K562 (cell line): Measurements from ENCODE around the gene ITPR2. TPM values are rescaled to one million over a fixed set of nuclear protein-coding genes. Genes with fewer than 3 reads are reported as not detected.

Source experiments
- ATAC-seq: fragments of 200-7000 bp; cut with Tn5 transposase; 3 replicates; pipeline ENCODE4 v1.9.1; 2020; ENCODE audit warnings: moderate library complexity
- BruUV-seq: library from RNA; stranded (reverse); fragments of 400-500 nt; replicated peaks from 2 replicates; lab custom pipeline; 2021; lab: Mats Ljungman, UMichigan
- CTCF ChIA-PET: fragments of 300-600 bp; formaldehyde crosslinking; extraction: SDS; loops from one replicate; lab custom pipeline; 2021; ENCODE audit warnings: low intra/inter-chr PET ratio; lab: Yijun Ruan, JAX
- POLR2A ChIA-PET: fragments of 300-600, 350-650 bp; sonication (Branson Sonifier 250); formaldehyde crosslinking; extraction: SDS; loops from one replicate; lab custom pipeline; 2021; ENCODE audit warnings: antibody characterized with exemption, inconsistent platforms; lab: Yijun Ruan, JAX
- DNase-seq, 4 experiments: peaks; one replicate each; pipeline versions ENCODE4 v3.0.0 to v3.0.0-alpha.2; 2011 to 2018; ENCODE audit warnings: low spot score in 3 of 4, mixed read lengths in 3 of 4; ENCODE audit errors: extremely low read depth in 1 of 4
- FAIRE-seq: peaks from 2 replicates; lab custom pipeline; 2011; peaks lifted over from hg19 to GRCh38; lab: Jason Lieb, UNC
- H2AFZ ChIP-seq: 2 replicates; pipeline ENCODE4 v1.6.0; 2011; ENCODE audit warnings: low read depth, low read length, control low read depth, inconsistent platforms
- H3K27ac ChIP-seq: fragments of 200-600 bp; 3 replicates; pipeline ENCODE4 v1.8.0; 2011; ENCODE audit warnings: low read depth, mild to moderate bottlenecking, control low read depth, inconsistent platforms, low read length, moderate library complexity, mixed read lengths; ENCODE audit errors: extremely low read depth
- H3K27me3 ChIP-seq, 2 experiments: fragments of 300-600 bp in 1 of 2; 2 replicates in 1 of 2; 3 replicates in 1 of 2; pipeline versions ENCODE4 v1.6.0 to v1.8.0; 2011; ENCODE audit warnings: inconsistent platforms in 2 of 2, low read length in 2 of 2, mild to moderate bottlenecking in 1 of 2, mixed read lengths in 1 of 2, moderate library complexity in 1 of 2; ENCODE audit not compliant: control insufficient read depth in 2 of 2, insufficient read depth in 2 of 2
- H3K36me3 ChIP-seq: fragments of 300-600 bp; 3 replicates; pipeline ENCODE4 v1.8.0; 2011; ENCODE audit warnings: mild to moderate bottlenecking, low read length, inconsistent platforms; ENCODE audit not compliant: control insufficient read depth, insufficient read depth
- H3K4me1 ChIP-seq, 2 experiments: fragments of 200-600 bp in 1 of 2; replicated peaks in 1 of 2; 2 replicates in 1 of 2; 3 replicates in 1 of 2; pipeline versions ENCODE4 v1.5.1 to v1.8.0; 2011; ENCODE audit warnings: inconsistent platforms in 2 of 2, low read length in 2 of 2, mild to moderate bottlenecking in 1 of 2, mixed read lengths in 1 of 2, moderate library complexity in 1 of 2; ENCODE audit not compliant: control insufficient read depth in 2 of 2, insufficient read depth in 2 of 2
- H3K4me2 ChIP-seq: 2 replicates; pipeline ENCODE4 v1.6.1; 2011; ENCODE audit warnings: low read length, control low read depth, inconsistent platforms, mixed read lengths; ENCODE audit not compliant: insufficient read depth
- H3K4me3 ChIP-seq: fragments of 200-600 bp; sonication (generic), shearing (Covaris generic); 2 replicates; pipeline ENCODE4 v1.5.1; 2016; ENCODE audit warnings: control low read depth, inconsistent platforms
- H3K79me2 ChIP-seq: fragments of 200-600 bp; 3 replicates; pipeline ENCODE4 v1.8.0; 2011; ENCODE audit warnings: low read length, inconsistent platforms; ENCODE audit not compliant: control insufficient read depth, insufficient read depth
- H3K9ac ChIP-seq, 2 experiments: 2 replicates each; pipeline versions ENCODE4 v1.6.0 to v1.6.1; 2011; ENCODE audit warnings: low read depth in 2 of 2, low read length in 2 of 2, control low read depth in 1 of 2, inconsistent platforms in 1 of 2, mild to moderate bottlenecking in 1 of 2, mixed read lengths in 1 of 2; ENCODE audit not compliant: insufficient read depth in 1 of 2
- H3K9me1 ChIP-seq: one replicate; pipeline ENCODE4 v1.6.0; 2011; ENCODE audit warnings: inconsistent platforms, mild to moderate bottlenecking, low read length, moderate library complexity; ENCODE audit not compliant: control insufficient read depth, insufficient read depth
- H3K9me3 ChIP-seq: replicated peaks from 2 replicates; pipeline ENCODE4 v1.5.1; 2011; ENCODE audit warnings: low read depth, low read length, inconsistent platforms; ENCODE audit not compliant: control insufficient read depth, insufficient read depth
- H4K20me1 ChIP-seq: replicated peaks from 2 replicates; pipeline ENCODE4 v1.6.1; 2011; ENCODE audit warnings: low read length, inconsistent platforms, mixed read lengths; ENCODE audit not compliant: control insufficient read depth, insufficient read depth
- NFIC ChIP-seq: fragments of 450-650 bp; IDR thresholded peaks from 2 replicates; pipeline ENCODE4 v1.6.1; 2017; ENCODE audit warnings: mild to moderate bottlenecking, inconsistent platforms
- PATZ1 ChIP-seq: fragments of 250-450 bp; sonication (Bioruptor Pico); IDR thresholded peaks from 2 replicates; pipeline ENCODE4 v1.5.0; 2020; ENCODE audit warnings: mild to moderate bottlenecking, borderline replicate concordance
- ZNF121 ChIP-seq: sonication (generic); formaldehyde crosslinking; conservative IDR thresholded peaks from 2 replicates; pipeline ENCODE4 v1.8.0; 2022; ENCODE audit warnings: missing genetic modification reagents
- WGBS: fragments of 100-300 bp; shearing (Covaris generic); methylation state at CpG from one replicate; pipeline ENCODE4 v1.1.6; 2016; ENCODE audit warnings: low coverage, mixed read lengths; ENCODE audit not compliant: insufficient coverage; ENCODE audit errors: missing lambda C conversion rate; 5-methylcytosine and 5-hydroxymethylcytosine counted together
- in situ Hi-C: fragments of 300-500 bp; cut with MboI; formaldehyde crosslinking; loops from 4 replicates; pipeline ENCODE4 v1.15.0; 2018; ENCODE audit warnings: inconsistent platforms, mixed read lengths
- intact Hi-C: fragments of 100-400 bp; cut with micrococcal nuclease; formaldehyde crosslinking; loops from 2 replicates; pipeline ENCODE4 v1.14.2; 2022
- polyA plus RNA-seq, 8 experiments: library from polyadenylated mRNA; depleted of rRNA in 4 of 8; stranded (reverse) in 5 of 8; unstranded in 3 of 8; fragments of >200 nt; fragmentation: Nextera tagmentation in 2 of 8; fragmentation: Illumina TruSeq in 1 of 8; extraction: Ambion mirVana in 2 of 8; extraction: Trizol in 1 of 8; gene quantifications; 2 replicates each; pipeline versions ENCODE4 v1.2.1 to v1.2.3, GENCODE V29; 2011 to 2014; ENCODE audit warnings: inconsistent platforms in 1 of 8, missing spikeins in 1 of 8
- total RNA-seq, 7 experiments: library from RNA; depleted of rRNA in 6 of 7; stranded (reverse); fragments of >200 nt in 6 of 7; fragmentation: Illumina TruSeq in 2 of 7; extraction: Trizol in 2 of 7; gene quantifications; 2 replicates each; pipeline versions ENCODE4 v1.2.1 to v1.2.3, GENCODE V29; 2011 to 2021; ENCODE audit warnings: low replicate concordance in 1 of 7

The ITPR2 gene
- total and polyA plus RNA-seq, 9 of the 15 experiments (the other 6 are each of a cell fraction or from before 2014, with no cell fraction given), result 0.21 to 3.3 (median 0.95) TPM

GRCh38 chr12:26870491-26871419 is 37.8 kb upstream of the ITPR2 start:
- Histone ChIP-seq H3K9me3 (no peaks in the 10 kb centered on the region), H3K36me3 (no peaks in the 10 kb centered on the region), H2AFZ (no peak overlapping the region), H3K79me2 (no peaks in the 10 kb centered on the region), H3K4me3 (no peak overlapping the region), H3K27me3 (no peaks in the 10 kb centered on the region), H4K20me1 (no peaks in the 10 kb centered on the region), H3K9me1 (no peaks in the 10 kb centered on the region), H3K4me1 (peaks cover 0 to 7% of the 10 kb centered on the region in 2 experiments; a peak in 4 of 5 replicates), H3K4me2 (no peak overlapping the region), H3K9ac (no peak overlapping the region), H3K27ac (no peak overlapping the region)
- ChIA-PET POLR2A (interaction anchor here (0.6 kb wide), 1 partner anchor 341 kb away, joined by 4 read pairs; no protein-coding TSS in a partner anchor), CTCF (no interaction called here)
- DNase-seq (no peak), FAIRE-seq (peak; percentile 54), ATAC-seq (peak; percentile 33; the same call in 2 of the 3 replicates)
- 10% methylated on average over 11 of the region's 11 CpGs for WGBS
- in situ Hi-C loops (no loop called here), intact Hi-C loops (no loop called here)
- no TSS peak for BruUV-seq
- TF ChIP-seq NFIC (peak; percentile 78), ZNF121 (peak; percentile 54; the same call in 1 of the 2 replicates), PATZ1 (CRISPR knock-in tag) (no peak)
